COR-L47 (cell line): ENCODE results near the gene ATP6V0D1.
A peak's percentile ranks its signal among the peaks of the same experiment; 100 is the strongest.

Experiments
- DNase-seq: peaks from one replicate; lab custom pipeline; 2025; lab: John Stamatoyannopoulos, UW

Gene ATP6V0D1

GRCh38 chr16:67407176-67407787 is 73.7 kb downstream of the ATP6V0D1 start:
- DNase-seq, result no peak

GRCh38 chr16:67406111-67406971 is 74.6 kb downstream of the ATP6V0D1 start:
- DNase-seq, result no peak

- DNase-seq, result no peak
Observed at GRCh38 chr16:67405336-67405735, 75.6 kb downstream of the ATP6V0D1 start.

- DNase-seq, result no peak
Observed at GRCh38 chr16:67404740-67405226, 76.2 kb downstream of the ATP6V0D1 start.

GRCh38 chr16:67403976-67404555 is 76.9 kb downstream of the ATP6V0D1 start:
- no peak for DNase-seq

- DNase-seq, result no peak
Observed at GRCh38 chr16:67400901-67401300, 80.1 kb downstream of the ATP6V0D1 start.

- peak; percentile 97 for DNase-seq
Observed at GRCh38 chr16:67399749-67400704, 80.9 kb downstream of the ATP6V0D1 start.

GRCh38 chr16:67399218-67399733 is 81.7 kb downstream of the ATP6V0D1 start:
- DNase-seq, result no peak

- DNase-seq, result no peak
Observed at GRCh38 chr16:67398546-67399217, 82.3 kb downstream of the ATP6V0D1 start.

GRCh38 chr16:67397812-67398545 is 83.0 kb downstream of the ATP6V0D1 start:
- no peak for DNase-seq

GRCh38 chr16:67397036-67397801 is 83.7 kb downstream of the ATP6V0D1 start:
- DNase-seq, result no peak

GRCh38 chr16:67396159-67397035 is 84.6 kb downstream of the ATP6V0D1 start:
- peak; percentile 99 for DNase-seq

GRCh38 chr16:67395458-67396158 is 85.3 kb downstream of the ATP6V0D1 start:
- peak; percentile 96 for DNase-seq

GRCh38 chr16:67395105-67395457 is 85.9 kb downstream of the ATP6V0D1 start:
- no peak for DNase-seq

- DNase-seq, result no peak
Observed at GRCh38 chr16:67394155-67395104, 86.5 kb downstream of the ATP6V0D1 start.

- DNase-seq, result no peak
Observed at GRCh38 chr16:67393788-67394154, 87.2 kb downstream of the ATP6V0D1 start.
